GM12873 (cell line): Measurements from ENCODE around the gene AADACL2.

Source experiments
- TF ChIP-seq, protein P1 (sequence below): IDR thresholded peaks from 2 replicates; pipeline ENCODE4 v1.5.1; 2012; ENCODE audit warnings: low read depth, mild to moderate bottlenecking, moderate library complexity, low read length, control low read depth; ENCODE audit not compliant: insufficient read depth; ENCODE audit errors: missing control alignments

Gene AADACL2

DNA sequence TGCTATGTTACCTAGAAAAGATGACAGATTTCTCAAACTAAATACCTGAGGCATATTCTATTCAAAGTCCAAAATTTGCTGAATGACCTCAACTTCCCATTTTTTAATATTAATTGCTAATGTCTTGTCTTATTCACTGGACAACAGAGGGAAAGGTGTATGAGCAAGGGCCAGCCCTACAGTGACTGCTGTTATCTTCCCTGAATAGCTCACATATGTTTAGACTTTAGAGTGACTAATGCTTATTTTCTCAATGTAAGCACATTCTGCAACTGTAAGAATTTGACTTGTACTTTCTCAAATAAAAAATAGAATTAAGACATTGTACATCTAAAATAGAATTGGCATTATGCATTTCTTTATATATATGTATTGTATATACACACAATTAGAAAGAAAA is 26.5 kb upstream of the AADACL2 start:
- TF ChIP-seq, protein P1, sequence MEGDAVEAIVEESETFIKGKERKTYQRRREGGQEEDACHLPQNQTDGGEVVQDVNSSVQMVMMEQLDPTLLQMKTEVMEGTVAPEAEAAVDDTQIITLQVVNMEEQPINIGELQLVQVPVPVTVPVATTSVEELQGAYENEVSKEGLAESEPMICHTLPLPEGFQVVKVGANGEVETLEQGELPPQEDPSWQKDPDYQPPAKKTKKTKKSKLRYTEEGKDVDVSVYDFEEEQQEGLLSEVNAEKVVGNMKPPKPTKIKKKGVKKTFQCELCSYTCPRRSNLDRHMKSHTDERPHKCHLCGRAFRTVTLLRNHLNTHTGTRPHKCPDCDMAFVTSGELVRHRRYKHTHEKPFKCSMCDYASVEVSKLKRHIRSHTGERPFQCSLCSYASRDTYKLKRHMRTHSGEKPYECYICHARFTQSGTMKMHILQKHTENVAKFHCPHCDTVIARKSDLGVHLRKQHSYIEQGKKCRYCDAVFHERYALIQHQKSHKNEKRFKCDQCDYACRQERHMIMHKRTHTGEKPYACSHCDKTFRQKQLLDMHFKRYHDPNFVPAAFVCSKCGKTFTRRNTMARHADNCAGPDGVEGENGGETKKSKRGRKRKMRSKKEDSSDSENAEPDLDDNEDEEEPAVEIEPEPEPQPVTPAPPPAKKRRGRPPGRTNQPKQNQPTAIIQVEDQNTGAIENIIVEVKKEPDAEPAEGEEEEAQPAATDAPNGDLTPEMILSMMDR = no peak

DNA sequence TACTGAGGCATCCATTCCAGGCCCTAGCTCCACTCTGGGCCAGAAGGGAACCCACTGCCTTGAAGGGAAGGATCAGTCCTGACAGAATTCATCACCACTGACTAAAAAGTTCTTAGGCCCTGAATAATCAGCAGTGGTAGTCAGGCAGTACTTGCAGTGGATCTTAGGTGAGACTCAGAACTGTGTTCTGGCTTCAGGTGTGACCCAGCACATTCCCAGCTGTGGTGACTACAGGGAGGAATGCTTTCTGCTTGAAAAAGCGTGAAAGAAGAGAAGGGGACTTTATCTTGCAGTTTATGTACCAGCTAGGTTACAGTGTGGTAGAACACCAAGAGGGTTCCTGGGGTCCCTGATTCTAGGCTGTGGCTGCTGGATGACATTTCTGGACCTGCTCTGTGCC is 24.9 kb upstream of the AADACL2 start:
- TF ChIP-seq, protein P1 = no peak

DNA sequence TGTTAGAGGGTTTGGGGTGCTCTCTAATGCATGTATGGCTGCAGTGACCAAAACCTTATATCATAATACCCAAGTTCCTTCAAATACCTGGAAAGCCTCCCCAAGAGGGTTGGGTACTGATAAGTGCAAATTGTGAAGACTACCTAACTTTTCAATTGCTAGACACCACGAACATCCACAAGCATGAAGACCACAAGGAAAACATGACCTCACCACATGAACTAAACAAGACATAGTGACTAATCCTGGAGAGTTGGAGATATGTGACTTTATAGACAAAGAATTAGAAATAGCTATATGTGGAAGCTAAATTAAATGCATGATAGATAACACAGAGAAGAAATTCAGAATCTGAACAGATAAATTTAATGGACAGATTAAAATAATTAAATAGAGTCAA is 23.9 kb upstream of the AADACL2 start:
- TF ChIP-seq, protein P1 = no peak

DNA sequence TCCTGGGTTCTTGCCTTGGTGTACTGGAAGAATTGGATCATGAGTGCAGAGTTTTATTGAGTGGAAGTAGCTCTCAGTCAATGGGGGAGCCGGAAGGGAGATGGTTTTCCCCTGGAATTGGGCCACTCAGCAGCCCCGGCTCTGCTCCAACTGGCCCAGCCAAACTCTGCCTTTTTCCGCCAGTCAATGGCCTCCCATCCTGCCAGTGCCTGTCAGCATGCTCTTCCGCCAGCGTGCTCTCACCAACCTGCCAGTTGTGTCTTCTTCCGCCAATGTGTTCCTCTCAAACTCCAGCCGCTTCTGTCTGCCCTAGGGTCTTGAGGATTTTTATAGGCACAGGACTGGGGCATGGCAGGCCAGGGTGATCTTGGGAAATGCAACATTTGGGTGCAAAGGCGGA is 12.4 kb upstream of the AADACL2 start:
- TF ChIP-seq, protein P1 = no peak

DNA sequence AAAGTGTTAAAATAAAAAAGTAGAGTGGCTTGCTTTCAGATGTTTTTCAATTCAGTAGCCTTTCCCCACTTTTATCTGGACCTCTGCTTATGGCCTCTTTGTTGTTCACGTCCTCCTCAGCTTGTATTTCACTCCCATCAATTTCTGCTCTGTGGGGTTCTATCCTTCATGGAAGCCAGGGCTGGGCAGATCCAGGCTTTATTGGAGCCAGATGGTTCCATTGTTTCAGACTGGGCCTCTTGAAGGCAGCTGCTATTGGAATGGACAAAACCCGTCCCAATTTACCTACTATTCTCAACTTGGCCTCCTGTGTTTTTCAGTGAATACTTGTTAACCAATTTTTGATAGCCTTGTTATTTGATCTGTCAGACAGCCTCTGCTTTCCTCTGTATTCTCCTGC is 10.9 kb upstream of the AADACL2 start:
- TF ChIP-seq, protein P1 = no peak

DNA sequence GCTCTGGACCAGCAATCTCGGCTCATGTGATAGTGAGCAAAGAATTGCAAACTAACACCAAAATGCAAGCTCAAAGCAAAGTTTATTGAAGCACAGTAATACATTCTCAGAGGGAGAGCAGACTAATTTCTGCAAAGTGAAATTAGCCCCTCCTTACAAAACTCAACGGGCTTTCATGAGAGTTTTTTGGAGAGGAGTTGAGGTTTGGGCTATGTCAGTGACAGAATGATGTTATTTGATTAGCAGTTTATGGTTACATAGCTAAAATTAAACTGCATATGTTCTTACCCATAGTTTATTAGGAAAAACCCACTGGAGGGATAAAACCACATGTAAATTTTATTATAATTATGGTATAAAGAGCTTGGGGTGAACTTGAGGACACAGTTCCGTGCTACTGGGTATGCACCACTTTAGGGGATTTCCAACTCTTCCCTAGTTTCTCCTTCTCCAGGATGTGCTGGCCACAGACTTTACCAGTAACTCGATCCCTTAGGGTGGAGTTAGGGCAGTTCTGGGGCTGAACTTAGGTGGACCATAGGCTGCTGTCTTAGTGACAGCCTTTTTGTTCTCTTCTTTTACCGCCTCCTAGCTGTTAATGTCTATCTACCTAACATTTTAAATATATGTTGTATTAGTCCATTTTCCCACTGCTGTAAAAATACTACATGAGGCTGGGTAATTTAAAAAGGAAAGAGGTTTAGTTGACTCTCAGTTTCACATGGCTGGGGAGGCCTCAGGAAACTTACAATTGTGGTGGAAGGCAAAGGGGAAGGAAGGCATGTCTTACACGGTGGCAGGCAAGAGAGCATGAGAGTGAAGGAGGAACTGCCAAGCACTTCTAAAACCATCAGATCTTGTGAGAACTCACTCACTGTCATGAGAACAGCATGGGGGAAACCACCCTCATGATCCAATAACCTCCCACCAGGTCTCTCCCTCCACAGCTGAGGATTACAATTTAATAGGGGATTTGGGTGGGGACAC is 8.9 kb upstream of the AADACL2 start:
- TF ChIP-seq, protein P1 = no peak

DNA sequence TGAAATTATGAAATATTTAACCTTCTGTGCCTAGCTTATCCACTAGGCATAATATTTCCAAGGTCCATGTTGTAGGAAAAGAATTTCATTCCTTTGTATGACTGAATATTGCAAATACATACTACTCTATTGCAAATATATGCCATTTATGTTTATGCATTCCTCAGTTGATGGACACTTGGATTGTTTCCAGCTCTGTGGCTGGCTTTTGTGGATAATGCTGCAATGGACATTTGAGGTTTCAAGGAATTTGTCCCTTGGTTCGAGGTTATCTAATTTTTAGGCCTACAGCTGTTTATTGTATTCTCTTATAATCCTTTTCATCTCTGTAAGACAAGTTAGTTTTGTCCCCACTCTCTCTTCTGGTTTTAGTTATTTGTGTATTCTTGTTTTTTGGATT is 7.7 kb upstream of the AADACL2 start:
- TF ChIP-seq, protein P1 = no peak
